Stimulated activated CD4-positive, alpha-beta T cell treated with anti-CD3 and anti-CD28 coated beads, Interleukin-4, amount 100 ng/mL, for 48 hours (primary cell): ENCODE data around the gene GRID2IP.
A peak's percentile ranks its signal among the peaks of the same experiment; 100 is the strongest.

Source experiments
- DNase-seq, 2 donors: peaks; one replicate each; pipeline ENCODE4 v3.0.0-alpha.2; 2020; ENCODE audit warnings: low read depth in 2 of 2

Gene GRID2IP

GRCh38 chr7:6447581-6448199 is 103.6 kb downstream of the GRID2IP start, which contains the start of gene DAGLB:
DAGLB (minus strand) TSS chr7:6447954; CDS start chr7:6447842, 112 bp downstream.
- peak; percentile 92 to 95 for DNase-seq
